Mucosa of stomach (tissue), 1 donor: ENCODE data around the gene SHD.
"Not testable (repeated sequence)": the region's sequence is repeated elsewhere in the genome, so short reads cannot be mapped to it uniquely, and the experiment has no call there.

ENCODE experiments used
- H3K27me3 ChIP-seq: one replicate; pipeline ENCODE4 v1.7.0; 2013; ENCODE audit warnings: mild to moderate bottlenecking, low read length; ENCODE audit not compliant: control insufficient read depth, insufficient read depth
- H3K36me3 ChIP-seq: one replicate; pipeline ENCODE4 v1.7.0; 2013; ENCODE audit warnings: low read length; ENCODE audit not compliant: control insufficient read depth, insufficient read depth
- H3K4me1 ChIP-seq: one replicate; pipeline ENCODE4 v1.7.0; 2013; ENCODE audit warnings: mild to moderate bottlenecking, low read length; ENCODE audit not compliant: control insufficient read depth, insufficient read depth
- H3K4me3 ChIP-seq: one replicate; pipeline ENCODE4 v1.7.0; 2013; ENCODE audit warnings: low read length
- H3K9ac ChIP-seq: one replicate; pipeline ENCODE4 v1.7.0; 2013; ENCODE audit warnings: mild to moderate bottlenecking, low read length, moderate library complexity
- H3K9me3 ChIP-seq: one replicate; pipeline ENCODE4 v1.7.0; 2013; ENCODE audit warnings: mild to moderate bottlenecking, low read length, moderate library complexity; ENCODE audit not compliant: control insufficient read depth
- donor health status: Pancreatic carcinoma.

The SHD gene, protein sequence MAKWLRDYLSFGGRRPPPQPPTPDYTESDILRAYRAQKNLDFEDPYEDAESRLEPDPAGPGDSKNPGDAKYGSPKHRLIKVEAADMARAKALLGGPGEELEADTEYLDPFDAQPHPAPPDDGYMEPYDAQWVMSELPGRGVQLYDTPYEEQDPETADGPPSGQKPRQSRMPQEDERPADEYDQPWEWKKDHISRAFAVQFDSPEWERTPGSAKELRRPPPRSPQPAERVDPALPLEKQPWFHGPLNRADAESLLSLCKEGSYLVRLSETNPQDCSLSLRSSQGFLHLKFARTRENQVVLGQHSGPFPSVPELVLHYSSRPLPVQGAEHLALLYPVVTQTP

DNA sequence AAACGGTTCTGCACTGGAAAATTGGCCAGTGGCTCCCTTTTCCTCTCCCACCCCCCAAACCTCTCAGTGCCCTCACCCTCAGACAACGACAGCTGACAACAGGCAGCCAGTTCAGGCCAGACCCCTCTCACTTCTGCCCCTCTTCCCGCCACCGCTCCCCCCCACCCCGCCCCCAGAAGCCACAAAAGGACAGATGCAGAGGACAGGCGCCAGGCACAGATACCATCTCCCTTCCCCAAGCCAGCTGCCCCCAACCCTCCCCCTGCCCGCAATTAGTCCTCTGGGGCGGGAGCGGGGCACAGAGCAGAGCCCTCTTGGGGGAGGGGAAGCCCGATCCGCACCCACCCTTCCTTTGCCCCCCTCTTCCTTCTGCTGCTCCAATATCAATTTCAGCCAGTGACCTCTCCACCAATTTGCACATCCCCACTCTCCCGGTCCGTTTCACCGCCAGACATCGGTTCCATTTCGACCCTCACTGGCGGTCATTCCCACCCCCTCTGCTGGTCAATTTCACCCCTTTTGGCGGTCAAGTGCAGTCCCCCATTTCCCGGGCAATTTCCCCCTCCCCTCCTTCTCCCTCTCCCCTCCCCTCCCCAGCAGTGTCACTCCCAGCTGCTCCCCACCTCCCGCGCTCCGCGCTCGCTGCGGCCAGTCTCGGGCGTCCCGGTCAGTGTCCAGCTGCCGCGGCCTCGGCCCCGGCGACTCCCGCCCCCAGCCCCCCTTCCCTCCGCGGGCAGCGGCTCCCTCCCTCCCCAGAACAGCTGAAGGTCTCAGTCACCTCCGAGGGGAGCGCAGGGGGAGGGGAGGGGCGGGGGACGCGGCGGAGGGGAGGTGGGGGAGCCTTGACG is at the start of gene SHD:
TSS of gene SHD (plus strand) at position 848 of the 848 bp plus-strand sequence. CDS start 798 bp downstream, outside the sequence.
- Histone ChIP-seq H3K27me3 (peaks cover 36% of the 10 kb centered on the region), H3K4me1 (no peaks in the 10 kb centered on the region), H3K4me3 (no peak within 1 kb of the TSS), H3K9ac (no peak within 1 kb of the TSS), H3K9me3 (no peaks in the 10 kb centered on the region), H3K36me3 (no peaks in the 10 kb centered on the region)

DNA sequence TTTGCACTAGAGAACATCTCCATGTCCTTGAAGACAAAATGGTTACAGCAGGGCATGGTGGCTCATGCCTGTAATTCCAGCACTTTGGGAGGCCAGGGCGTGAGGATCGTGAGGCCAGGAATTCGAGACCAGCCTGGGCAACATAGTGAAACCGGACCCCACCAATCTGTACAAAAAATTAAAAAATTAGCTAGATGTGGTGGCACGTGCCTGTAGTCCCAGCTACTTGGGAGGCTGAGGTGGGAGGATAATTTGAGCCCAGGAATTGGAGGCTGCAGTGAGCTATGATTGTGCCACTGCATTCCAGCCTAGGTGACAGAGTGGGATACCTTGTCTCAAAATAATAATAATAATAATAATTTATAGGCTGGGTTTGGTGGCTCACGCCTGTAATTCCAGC is 48.8 kb upstream of the SHD start:
- peaks cover 26% of the 10 kb centered on the region for H3K27me3 ChIP-seq
- H3K4me3 ChIP-seq, H3K4me1 ChIP-seq, H3K9ac ChIP-seq, H3K9me3 ChIP-seq, H3K36me3 ChIP-seq: not testable (repeated sequence)

DNA sequence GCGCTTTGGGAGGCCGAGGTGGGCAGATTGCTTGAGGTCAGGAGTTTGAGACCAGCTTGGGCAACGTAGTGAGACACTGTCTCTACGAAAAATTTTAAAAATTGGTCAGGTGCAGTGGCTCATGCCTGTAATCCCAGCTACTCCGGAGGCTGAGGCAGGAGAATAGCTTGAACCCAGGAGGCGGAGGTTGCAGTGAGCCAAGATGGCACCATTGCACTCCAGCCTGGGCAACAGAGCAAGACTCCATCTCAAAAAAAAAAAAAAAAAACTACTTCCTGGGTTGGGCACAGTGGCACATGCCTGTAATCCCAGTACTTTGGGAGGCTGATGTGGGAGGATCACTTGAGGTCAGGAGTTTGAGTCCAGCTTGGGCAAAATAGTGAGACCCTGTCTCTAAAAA is 47.5 kb upstream of the SHD start:
- H3K4me1 ChIP-seq, H3K9ac ChIP-seq, H3K4me3 ChIP-seq, H3K36me3 ChIP-seq, H3K9me3 ChIP-seq: not testable (repeated sequence)
- H3K27me3 ChIP-seq, result peaks cover 26% of the 10 kb centered on the region

DNA sequence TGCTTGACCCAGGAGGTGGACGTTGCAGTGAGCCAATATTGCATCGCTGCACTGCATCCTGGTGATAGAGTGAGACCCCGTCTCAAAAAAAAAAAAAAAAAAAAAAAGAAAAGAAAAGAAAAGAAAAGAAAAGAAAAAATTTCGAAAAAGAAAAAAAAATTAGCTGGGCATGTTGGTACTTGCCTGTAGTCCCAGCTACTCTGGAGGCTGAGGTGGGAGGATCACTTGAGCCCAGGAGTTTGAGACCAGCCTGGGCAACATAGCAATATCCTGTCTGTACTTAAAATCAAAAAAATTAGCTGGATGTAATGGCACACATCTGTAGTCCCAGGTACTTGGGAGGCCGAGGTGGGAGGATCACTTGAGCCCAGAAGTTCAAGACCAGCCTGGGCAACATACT is 46.9 kb upstream of the SHD start:
- H3K4me1 ChIP-seq, H3K9ac ChIP-seq, H3K9me3 ChIP-seq, H3K36me3 ChIP-seq, H3K4me3 ChIP-seq: not testable (repeated sequence)
- peaks cover 26% of the 10 kb centered on the region for H3K27me3 ChIP-seq

DNA sequence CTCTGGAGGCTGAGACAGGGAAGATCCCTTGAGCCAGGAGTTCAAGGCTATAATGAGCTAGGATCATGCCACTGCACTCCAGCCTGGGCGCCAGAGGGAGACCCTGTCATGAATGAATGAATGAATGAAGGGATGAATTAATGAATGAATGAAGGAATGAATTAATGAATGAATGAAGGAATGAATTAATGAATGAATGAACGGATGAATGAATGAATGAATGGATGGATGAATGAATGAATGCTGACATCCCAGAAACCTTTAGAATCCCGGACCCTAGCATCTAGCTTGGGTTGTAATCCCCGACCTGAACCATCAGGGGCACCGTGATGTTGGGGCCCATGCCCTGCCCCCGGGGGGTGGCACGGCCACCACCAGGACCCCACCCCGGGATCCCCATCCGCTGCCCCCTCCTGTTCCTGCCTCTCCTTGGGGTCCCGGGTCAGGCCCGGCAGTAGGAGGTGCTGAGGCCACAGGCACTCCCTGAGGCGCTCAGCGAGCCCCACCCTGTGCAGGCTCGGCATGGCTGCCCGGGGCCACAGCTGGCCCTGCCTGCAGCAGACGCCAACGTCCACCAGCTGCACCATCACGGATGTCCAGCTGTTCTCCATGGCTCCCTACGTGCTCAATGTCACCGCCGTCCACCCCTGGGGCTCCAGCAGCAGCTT is 46.3 kb upstream of the SHD start:
- no peaks in the 10 kb centered on the region for H3K4me1 ChIP-seq
- H3K36me3 ChIP-seq, result no peaks in the 10 kb centered on the region
- H3K27me3 ChIP-seq, result peaks cover 25% of the 10 kb centered on the region
- no peak overlapping the region for H3K9ac ChIP-seq
- no peaks in the 10 kb centered on the region for H3K9me3 ChIP-seq
- no peak overlapping the region for H3K4me3 ChIP-seq

DNA sequence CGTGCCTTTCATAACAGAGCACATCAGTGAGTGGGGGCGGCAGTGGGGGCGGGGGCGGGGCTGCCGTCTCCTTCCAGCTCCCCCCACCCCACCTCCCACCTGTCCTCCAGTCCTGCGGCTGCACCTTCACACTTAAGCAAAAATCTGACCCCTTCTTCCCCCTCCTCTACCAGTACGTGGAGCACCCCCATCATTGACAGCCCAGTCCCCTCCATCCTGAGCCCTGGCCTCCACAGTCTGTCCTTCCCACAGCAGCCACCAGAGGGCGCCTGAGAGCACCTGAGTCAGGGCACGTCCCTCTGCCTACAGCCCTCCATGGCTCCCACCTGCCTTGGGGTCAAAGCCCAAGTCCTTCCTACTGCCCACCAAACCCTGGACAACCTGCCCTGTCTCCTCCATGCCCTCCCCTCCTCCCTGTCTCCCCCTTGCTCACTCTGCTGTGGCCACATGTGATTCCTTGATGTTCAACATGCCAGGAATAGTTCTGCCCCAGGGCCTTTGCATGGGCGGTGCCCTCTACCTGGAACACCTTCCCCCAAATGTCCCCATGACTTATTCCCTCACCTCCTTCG is 45.7 kb upstream of the SHD start:
- H3K9me3 ChIP-seq, result no peaks in the 10 kb centered on the region
- H3K4me3 ChIP-seq, result no peak overlapping the region
- H3K9ac ChIP-seq, result no peak overlapping the region
- no peaks in the 10 kb centered on the region for H3K36me3 ChIP-seq
- peaks cover 18% of the 10 kb centered on the region for H3K27me3 ChIP-seq
- no peaks in the 10 kb centered on the region for H3K4me1 ChIP-seq

DNA sequence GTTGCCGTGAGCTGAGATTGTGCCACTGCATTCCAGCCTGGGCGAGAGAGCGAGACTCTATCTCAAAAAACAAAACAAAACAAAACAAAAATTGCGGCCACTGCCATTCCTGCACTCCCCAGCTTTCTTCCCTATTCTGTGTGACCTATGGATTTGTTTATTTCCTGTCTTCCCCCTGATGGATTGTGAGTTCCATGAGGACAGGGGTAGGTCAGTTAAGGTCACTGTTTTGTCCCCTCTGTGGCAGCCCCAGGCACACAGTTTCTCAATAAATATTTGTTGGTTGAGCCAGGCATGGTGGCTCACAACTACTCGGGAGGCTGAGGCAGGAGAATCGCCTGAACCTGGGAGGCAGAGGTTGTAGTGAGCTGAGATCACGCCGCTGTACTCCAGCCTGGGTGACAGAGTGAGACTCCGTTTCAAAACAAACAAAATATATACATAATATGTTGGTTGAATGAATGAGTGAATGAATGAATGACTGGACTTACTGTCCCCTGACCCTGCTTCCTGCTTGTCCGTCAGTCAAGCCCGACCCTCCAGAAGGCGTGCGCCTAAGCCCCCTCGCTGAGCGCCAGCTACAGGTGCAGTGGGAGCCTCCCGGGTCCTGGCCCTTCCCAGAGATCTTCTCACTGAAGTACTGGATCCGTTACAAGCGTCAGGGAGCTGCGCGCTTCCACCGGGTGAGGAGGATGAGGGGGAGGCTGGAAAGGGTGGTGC is 44.8 kb upstream of the SHD start:
- Histone ChIP-seq H3K4me3 (no peak overlapping the region), H3K36me3 (no peaks in the 10 kb centered on the region), H3K9ac (no peak overlapping the region), H3K27me3 (peaks cover 10% of the 10 kb centered on the region), H3K4me1 (no peaks in the 10 kb centered on the region), H3K9me3 (no peaks in the 10 kb centered on the region)

DNA sequence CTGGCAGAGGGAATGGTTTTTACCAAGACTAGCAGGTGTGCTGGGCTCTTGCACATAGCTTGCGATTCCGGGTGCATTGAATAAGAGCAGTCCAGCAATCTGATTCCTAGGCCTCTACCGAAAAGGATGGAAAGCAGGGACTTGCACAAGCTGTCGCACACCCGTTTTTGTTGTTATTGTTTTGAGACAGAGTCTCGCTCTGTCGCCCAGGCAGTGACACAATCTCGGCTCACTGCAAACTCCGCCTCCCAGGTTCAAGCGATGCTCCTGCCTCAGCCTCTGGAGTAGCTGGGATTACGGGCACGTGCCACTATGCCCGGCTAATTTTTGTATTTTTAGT is 44.2 kb upstream of the SHD start:
- Histone ChIP-seq H3K9ac (no peak overlapping the region), H3K9me3 (no peaks in the 10 kb centered on the region), H3K27me3 (peaks cover 6% of the 10 kb centered on the region), H3K4me3 (no peak overlapping the region), H3K36me3 (no peaks in the 10 kb centered on the region), H3K4me1 (no peaks in the 10 kb centered on the region)

DNA sequence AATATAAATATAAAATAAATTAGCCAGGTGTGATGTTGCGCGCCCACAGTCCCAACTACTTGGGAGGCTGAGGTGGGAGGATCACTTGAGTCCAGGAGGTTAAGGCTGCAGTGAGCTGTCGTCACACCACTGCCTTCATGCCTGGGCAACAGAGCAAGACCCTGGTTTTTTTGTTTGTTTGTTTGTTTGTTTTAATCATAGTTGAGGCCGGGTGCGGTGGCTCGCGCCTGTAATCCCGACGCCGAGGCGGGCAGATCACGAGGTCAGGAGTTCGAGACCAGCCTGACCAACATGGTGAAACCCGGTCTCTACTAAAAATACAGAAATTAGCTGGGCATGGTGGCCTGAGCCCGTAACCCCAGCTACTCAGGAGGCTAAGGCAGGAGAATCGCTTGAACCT is 41.6 kb upstream of the SHD start:
- H3K4me1 ChIP-seq, H3K4me3 ChIP-seq, H3K9me3 ChIP-seq, H3K27me3 ChIP-seq, H3K9ac ChIP-seq, H3K36me3 ChIP-seq: not testable (repeated sequence)

DNA sequence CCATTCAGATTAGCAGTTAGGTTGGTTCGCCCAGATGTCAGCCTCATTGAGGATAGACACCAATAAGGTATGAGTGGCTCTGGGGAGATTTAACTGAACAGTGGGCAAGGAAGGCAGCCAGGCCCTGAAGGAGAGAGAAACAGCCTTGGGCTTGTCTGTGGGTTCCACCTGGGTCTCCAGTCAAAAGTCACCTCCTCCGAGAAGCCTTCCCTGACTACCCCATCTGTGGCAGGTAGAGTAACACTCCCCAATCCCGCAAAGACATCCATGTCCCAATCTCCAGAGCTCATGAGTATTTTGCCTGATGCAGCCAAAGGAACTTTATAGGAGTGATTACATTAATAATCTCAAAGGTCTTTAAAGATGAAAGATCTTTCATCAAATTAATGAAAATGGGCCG is 40.2 kb upstream of the SHD start:
- no peaks in the 10 kb centered on the region for H3K4me1 ChIP-seq
- H3K9me3 ChIP-seq, result no peaks in the 10 kb centered on the region
- H3K9ac ChIP-seq, result no peak overlapping the region
- no peaks in the 10 kb centered on the region for H3K27me3 ChIP-seq
- H3K36me3 ChIP-seq, result no peaks in the 10 kb centered on the region
- no peak overlapping the region for H3K4me3 ChIP-seq

DNA sequence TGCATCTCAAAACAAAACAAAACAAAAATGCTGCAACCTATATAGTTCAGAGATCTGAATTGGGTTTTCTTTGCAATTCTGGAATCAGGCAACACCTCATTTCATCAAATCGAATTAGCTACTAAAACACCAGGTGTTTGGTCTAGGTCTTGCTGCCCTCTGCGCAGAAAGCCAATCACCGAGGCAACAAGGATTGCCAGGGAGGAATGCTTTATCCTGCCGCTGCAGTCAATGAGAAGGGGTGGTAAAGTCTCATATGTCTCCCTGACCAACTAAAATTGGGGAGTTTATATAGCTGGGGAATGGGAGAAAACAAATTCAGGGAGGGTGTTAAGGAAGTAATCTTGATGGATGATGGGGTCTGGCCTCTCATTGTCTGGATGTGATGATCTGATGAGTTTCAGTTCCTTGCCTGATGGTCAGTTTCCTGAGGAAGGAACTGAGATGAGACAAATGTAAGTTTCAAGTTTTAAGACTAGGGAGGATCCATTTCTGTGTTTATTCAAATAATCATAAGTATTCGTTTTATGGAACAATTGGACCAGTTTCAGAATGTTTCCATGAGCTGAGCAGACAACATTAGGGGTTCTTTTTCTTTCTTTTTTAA is 37.1 kb upstream of the SHD start:
- Histone ChIP-seq H3K36me3 (no peaks in the 10 kb centered on the region), H3K4me3 (no peak overlapping the region), H3K9me3 (no peaks in the 10 kb centered on the region), H3K9ac (no peak overlapping the region), H3K4me1 (peaks cover 6% of the 10 kb centered on the region), H3K27me3 (no peaks in the 10 kb centered on the region)
